Measurements from ENCODE around the gene PARD3. TPM values are rescaled to one million over a fixed set of nuclear protein-coding genes. Genes with fewer than 3 reads are reported as not detected.

PARD3 gene
- total RNA-seq, 2 donors from 2014 or later: 32.0 to 61.9 TPM

DNA sequence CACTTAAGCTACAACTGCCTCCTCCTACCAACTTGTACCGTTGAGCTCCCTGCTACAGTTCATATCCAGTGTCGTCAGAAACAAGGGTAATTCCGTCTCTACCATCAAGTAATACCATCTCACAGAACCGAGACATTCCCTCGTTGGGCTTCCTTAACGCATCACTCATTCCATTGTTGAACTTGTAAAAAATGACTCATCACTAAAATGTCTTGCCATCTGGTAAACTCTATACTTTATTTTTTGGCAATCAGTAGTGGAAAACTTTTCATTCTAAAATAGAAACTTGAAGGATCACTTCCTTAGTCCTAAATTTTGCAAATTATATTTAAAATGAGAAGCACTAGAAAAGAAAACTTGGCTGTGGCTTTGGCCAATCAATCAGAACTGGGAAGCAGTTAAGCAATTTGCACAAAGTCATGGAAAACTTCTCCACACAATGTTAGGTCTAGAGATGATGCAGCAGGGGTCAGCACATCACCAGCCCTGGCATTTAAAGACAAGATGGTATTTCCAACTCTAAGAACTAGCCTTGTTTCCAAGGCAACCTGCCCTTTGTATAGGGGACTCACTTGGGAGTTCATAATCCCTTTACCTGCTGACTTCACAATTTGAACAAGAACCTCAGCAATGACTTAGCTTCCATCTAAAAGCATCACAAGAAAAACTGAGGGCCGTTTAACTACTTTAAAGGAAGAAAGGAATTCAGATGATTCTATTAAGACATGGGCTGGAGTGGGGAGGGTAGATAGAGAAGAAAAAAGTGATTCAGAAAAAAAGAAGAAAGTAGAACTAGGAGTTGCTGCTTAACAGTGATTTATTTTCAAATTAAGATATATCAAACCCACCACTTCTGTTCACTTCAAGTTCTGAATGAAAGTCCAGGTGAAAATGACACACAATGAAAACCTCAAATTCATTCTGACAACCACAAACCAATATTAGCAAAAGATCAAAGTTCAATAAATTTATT lies 288.1 kb downstream of the PARD3 start:
- H3K4me3 ChIP-seq: no peak overlapping the region
- no peak overlapping the region for H3K27ac ChIP-seq
- WGBS: 43% methylated on average over 7 of the region's 7 CpGs
- H3K9me3 ChIP-seq: no peaks in the 10 kb centered on the region
- no peak for DNase-seq (ENCODE audit: low spot score)
- H3K27me3 ChIP-seq (replicated peaks; ENCODE audit: insufficient read depth): no peaks in the 10 kb centered on the region
- no peaks in the 10 kb centered on the region for H3K4me1 ChIP-seq (replicated peaks)
- H3K36me3 ChIP-seq: no peaks in the 10 kb centered on the region
- intact Hi-C loops (cut with DNase I): no loop called here
- no peak for TF ChIP-seq POLR2A (IDR thresholded peaks at IDR 0.05)
- no peak for TF ChIP-seq POLR2AphosphoS5 (IDR thresholded peaks at IDR 0.05)
- TF ChIP-seq, protein P1, sequence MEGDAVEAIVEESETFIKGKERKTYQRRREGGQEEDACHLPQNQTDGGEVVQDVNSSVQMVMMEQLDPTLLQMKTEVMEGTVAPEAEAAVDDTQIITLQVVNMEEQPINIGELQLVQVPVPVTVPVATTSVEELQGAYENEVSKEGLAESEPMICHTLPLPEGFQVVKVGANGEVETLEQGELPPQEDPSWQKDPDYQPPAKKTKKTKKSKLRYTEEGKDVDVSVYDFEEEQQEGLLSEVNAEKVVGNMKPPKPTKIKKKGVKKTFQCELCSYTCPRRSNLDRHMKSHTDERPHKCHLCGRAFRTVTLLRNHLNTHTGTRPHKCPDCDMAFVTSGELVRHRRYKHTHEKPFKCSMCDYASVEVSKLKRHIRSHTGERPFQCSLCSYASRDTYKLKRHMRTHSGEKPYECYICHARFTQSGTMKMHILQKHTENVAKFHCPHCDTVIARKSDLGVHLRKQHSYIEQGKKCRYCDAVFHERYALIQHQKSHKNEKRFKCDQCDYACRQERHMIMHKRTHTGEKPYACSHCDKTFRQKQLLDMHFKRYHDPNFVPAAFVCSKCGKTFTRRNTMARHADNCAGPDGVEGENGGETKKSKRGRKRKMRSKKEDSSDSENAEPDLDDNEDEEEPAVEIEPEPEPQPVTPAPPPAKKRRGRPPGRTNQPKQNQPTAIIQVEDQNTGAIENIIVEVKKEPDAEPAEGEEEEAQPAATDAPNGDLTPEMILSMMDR (IDR thresholded peaks at IDR 0.05): no peak

GRCh38 chr10:34526186-34526585 lies 288.9 kb downstream of the PARD3 start:
- Histone ChIP-seq H3K27ac (no peak overlapping the region), H3K36me3 (no peaks in the 10 kb centered on the region), H3K4me3 (no peak overlapping the region), H3K9me3 (no peaks in the 10 kb centered on the region), H3K27me3 (replicated peaks; ENCODE audit: insufficient read depth) (no peaks in the 10 kb centered on the region), H3K4me1 (replicated peaks) (no peaks in the 10 kb centered on the region)
- TF ChIP-seq POLR2A (IDR thresholded peaks at IDR 0.05): no peak
- no peak for TF ChIP-seq POLR2AphosphoS5 (IDR thresholded peaks at IDR 0.05)
- TF ChIP-seq, protein P1 (IDR thresholded peaks at IDR 0.05): no peak
- intact Hi-C loops (cut with DNase I): no loop called here
- 86% methylated on average over 3 of the region's 3 CpGs for WGBS
- DNase-seq (ENCODE audit: low spot score): no peak

- no peaks in the 10 kb centered on the region for H3K27me3 ChIP-seq (replicated peaks; ENCODE audit: insufficient read depth)
- intact Hi-C loops (cut with DNase I): no loop called here
- TF ChIP-seq POLR2AphosphoS5 (IDR thresholded peaks at IDR 0.05) (no peak), POLR2A (IDR thresholded peaks at IDR 0.05) (no peak)
- TF ChIP-seq, protein P1 (IDR thresholded peaks at IDR 0.05): no peak
- H3K36me3 ChIP-seq: no peaks in the 10 kb centered on the region
- H3K27ac ChIP-seq: no peak overlapping the region
- H3K4me1 ChIP-seq (replicated peaks): no peaks in the 10 kb centered on the region
- no peak overlapping the region for H3K4me3 ChIP-seq
- no peak for DNase-seq (ENCODE audit: low spot score)
- no peaks in the 10 kb centered on the region for H3K9me3 ChIP-seq
- WGBS: 93% methylated on average over 4 of the region's 4 CpGs
Observed at GRCh38 chr10:34524369-34525091, 290.6 kb downstream of the PARD3 start.

DNA sequence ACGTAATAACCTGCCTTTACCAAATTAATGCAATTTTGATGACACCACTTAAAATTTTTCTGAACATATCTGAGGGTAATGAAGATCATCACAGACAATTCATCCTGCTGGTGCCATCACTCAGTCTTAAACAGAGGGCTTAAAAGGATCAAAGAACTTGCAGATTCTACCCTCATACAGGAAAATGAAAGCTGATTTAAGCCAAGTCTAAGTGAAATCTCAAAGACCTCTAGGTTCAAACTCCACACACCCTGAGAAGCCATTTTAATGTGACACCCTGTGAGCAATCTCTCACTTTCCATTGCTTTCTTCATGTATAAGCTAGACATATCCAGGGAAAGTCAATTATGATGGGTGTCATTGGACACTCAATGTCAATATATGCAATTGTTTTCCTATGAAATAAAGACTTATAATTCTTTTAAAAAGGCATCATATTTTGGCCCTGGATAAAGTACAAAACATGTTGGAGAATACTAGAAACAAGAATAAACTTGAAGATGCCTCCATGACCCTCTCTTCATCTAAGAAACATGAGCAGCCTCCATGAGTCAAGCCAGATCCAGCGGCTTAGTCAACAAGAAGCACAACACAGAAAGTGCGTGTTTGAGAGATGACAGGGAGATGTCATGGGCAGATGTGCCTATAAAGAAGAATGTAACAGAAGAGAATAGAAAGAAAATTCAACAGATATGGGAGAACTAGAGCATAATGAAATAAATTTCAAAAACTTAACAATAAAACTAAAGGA lies 291.9 kb downstream of the PARD3 start:
- 94% methylated on average over 3 of the region's 3 CpGs for WGBS
- H3K27me3 ChIP-seq (replicated peaks; ENCODE audit: insufficient read depth): no peaks in the 10 kb centered on the region
- intact Hi-C loops (cut with DNase I): no loop called here
- H3K4me3 ChIP-seq: no peak overlapping the region
- DNase-seq (ENCODE audit: low spot score): no peak
- no peak overlapping the region for H3K27ac ChIP-seq
- no peaks in the 10 kb centered on the region for H3K36me3 ChIP-seq
- TF ChIP-seq, protein P1 (IDR thresholded peaks at IDR 0.05): no peak
- TF ChIP-seq POLR2AphosphoS5 (IDR thresholded peaks at IDR 0.05) (no peak), POLR2A (IDR thresholded peaks at IDR 0.05) (no peak)
- H3K9me3 ChIP-seq: no peaks in the 10 kb centered on the region
- H3K4me1 ChIP-seq (replicated peaks): no peaks in the 10 kb centered on the region
